ENCODE data around the gene DIDO1.

Gene DIDO1

GRCh38 chr20:62966212-62967148 lies 40.2 kb upstream of the DIDO1 start:
- no peak overlapping the region for H3K4me3 ChIP-seq (ENCODE audit: low read depth, low read length)
- no peak for TF ChIP-seq CTCF (IDR thresholded peaks at IDR 0.05; ENCODE audit: low read depth, low read length)
- in situ Hi-C loops (cut with HindIII; ENCODE audit: low sequenced_read_pairs) = no loop called here
- DNase-seq (ENCODE audit: low read depth, low spot score) = no peak

- no peak for DNase-seq (ENCODE audit: low read depth, low spot score)
- in situ Hi-C loops (cut with HindIII; ENCODE audit: low sequenced_read_pairs) = no loop called here
- no peak for TF ChIP-seq CTCF (IDR thresholded peaks at IDR 0.05; ENCODE audit: low read depth, low read length)
- no peak overlapping the region for H3K4me3 ChIP-seq (ENCODE audit: low read depth, low read length)
Observed at GRCh38 chr20:62965363-62965771, 39.1 kb upstream of the DIDO1 start.

DNA sequence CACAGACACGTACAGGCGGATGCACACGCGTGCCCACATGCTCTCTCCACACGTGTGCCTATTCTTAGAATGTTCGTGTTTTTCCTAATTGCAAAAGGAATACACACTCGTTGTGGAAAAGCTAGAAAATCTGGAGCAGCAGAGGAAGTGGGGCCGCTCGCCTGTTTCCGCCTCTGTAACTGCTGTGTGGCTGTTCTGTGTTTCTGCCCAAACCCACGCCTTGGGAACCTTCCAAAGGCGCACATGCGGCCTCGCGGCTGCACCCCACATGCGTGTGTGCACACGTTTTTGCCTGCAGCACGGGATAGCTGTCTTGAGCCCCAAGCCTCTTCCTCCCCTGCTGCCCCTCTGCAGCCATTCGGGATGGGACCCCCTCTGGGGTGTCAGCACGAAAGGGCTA lies 38.4 kb upstream of the DIDO1 start:
- H3K4me3 ChIP-seq (ENCODE audit: low read depth, low read length) = no peak overlapping the region
- in situ Hi-C loops (cut with HindIII; ENCODE audit: low sequenced_read_pairs) = no loop called here
- DNase-seq (ENCODE audit: low read depth, low spot score) = no peak
- no peak for TF ChIP-seq CTCF (IDR thresholded peaks at IDR 0.05; ENCODE audit: low read depth, low read length)

DNA sequence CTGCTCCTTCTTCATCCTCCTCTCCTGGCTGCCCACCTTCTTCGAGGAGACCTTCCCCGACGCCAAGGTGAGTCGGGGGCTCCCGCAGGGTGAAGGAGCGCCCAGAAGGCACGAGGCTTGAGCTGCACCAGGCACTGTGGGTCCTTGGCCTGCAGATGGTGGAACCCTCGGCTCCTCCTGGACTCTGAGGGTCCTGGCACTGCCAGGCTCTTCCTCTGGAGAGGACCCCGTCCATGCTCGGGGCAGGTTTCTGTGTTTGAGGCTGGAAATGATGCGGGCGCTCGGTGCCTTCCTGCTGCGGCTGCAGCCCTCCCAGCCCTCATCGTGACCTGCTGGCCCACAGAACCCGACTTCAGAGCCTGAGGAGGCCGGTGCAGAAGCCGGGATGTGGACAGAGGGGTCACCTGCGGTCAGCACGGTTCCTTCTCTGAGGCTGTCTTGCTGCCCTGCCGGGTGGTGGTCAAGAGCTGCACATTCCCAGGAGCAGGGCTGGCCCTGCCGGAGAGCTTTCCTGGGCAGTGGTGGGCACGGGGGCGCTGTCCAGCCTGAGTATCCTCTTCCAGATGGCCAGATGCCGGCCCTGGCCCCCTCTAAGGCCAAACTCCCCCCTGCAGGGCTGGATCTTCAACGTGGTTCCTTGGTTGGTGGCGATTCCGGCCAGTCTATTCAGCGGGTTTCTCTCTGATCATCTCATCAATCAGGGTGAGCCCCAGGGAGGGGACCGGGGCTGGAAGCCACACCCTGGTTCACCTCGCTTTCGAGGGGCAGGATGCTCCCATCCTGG lies 37.5 kb upstream of the DIDO1 start:
- no peak for DNase-seq (ENCODE audit: low read depth, low spot score)
- H3K4me3 ChIP-seq (ENCODE audit: low read depth, low read length) = no peak overlapping the region
- TF ChIP-seq CTCF (IDR thresholded peaks at IDR 0.05; ENCODE audit: low read depth, low read length) = no peak
- in situ Hi-C loops (cut with HindIII; ENCODE audit: low sequenced_read_pairs) = no loop called here

DNA sequence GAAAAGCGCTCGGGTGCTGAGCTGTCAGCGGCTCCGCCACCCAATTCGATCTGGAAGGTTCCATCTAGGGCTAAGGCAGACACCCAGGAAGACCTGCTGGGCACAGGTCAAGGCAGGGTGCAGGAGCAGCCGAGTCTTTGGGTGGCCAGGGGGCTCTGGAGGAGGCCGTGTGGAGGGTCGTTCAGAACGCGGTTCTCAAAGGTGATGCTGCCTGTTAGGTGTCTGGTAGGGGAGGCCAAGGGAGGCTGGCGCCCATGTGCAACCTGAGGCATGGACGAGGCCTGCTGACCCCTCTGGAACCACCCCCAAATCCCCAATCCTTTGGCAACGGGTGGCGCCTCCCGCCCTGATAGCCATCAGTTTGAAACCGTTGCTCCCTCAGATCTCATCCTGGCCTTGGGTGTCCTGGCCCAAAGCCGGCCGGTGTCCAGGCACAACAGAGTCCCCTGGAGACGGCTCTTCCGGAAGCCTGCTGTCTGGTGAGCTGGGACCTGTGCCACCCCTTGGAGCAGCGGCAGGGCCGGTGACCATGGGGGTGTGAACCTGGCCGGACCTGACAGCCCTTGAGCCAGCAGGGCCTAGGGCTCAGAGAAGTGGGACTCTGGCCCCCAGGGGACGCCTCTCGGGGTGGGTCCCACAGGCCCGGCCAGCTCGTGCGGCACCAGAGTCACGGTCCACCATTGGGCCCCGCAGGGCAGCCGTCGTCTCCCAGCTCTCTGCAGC lies 36.7 kb upstream of the DIDO1 start:
- no peak overlapping the region for H3K4me3 ChIP-seq (ENCODE audit: low read depth, low read length)
- no peak for TF ChIP-seq CTCF (IDR thresholded peaks at IDR 0.05; ENCODE audit: low read depth, low read length)
- in situ Hi-C loops (cut with HindIII; ENCODE audit: low sequenced_read_pairs) = no loop called here
- no peak for DNase-seq (ENCODE audit: low read depth, low spot score)

DNA sequence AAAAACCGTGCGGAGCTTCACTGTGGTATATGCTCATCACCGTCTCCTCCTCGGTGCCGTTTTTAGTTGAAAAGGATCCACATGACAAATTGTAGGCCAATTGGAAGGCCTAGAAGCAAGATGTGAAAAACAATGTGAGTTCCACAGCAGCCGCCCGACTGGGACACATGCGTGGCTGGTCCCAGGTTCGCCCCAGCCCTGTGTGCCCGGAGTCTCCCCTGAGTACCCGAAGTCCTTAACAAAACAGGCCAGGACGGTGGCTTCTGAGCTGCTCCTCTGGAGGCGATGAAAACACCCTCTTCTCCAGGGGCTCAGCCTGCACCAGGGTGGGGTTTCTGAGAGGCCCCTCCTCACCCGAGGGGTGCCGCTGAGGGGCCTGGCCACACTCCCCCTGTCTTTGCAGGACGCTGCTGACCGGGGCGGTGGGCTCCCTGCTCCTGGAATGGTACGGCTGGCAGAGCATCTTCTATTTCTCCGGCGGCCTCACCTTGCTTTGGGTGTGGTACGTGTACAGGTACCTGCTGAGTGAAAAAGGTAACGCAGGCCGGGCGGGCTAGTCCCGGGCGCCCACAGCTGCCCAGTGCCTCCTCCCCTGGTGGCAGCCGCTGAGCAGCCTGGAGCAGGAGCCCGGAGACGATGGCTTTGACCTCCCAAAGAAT lies 36.0 kb upstream of the DIDO1 start:
- no peak for TF ChIP-seq CTCF (IDR thresholded peaks at IDR 0.05; ENCODE audit: low read depth, low read length)
- no peak for DNase-seq (ENCODE audit: low read depth, low spot score)

More for the DNA sequence above, 36.0 kb upstream of the DIDO1 start:
- no peak overlapping the region for H3K4me3 ChIP-seq (ENCODE audit: low read depth, low read length)
- in situ Hi-C loops (cut with HindIII; ENCODE audit: low sequenced_read_pairs) = no loop called here

Measured in astrocyte of the spinal cord (primary cell).